ENCODE measurements around the gene RCC1. TPM values are rescaled to one million over a fixed set of nuclear protein-coding genes. Genes with fewer than 3 reads are reported as not detected.
A peak's percentile ranks its signal among the peaks of the same experiment; 100 is the strongest.
"Not testable (repeated sequence)": the region's sequence is repeated elsewhere in the genome, so short reads cannot be mapped to it uniquely, and the experiment has no call there.

RCC1 gene
- total and polyA plus RNA-seq, 4 donors: 22.9 to 34.3 (median 28.8) TPM

- no peaks in the 10 kb centered on the region for H3K9me3 ChIP-seq (ENCODE audit: control insufficient read depth in 4 of 4, insufficient read depth in 3 of 4, low read length in 3 of 4)
- no peaks in the 10 kb centered on the region for H3K27me3 ChIP-seq (ENCODE audit: control insufficient read depth in 3 of 3, insufficient read depth in 3 of 3, low read length in 2 of 3)
- peaks cover 0 to 18% (median 10%) of the 10 kb centered on the region in 5 donors for H3K4me1 ChIP-seq (ENCODE audit: control insufficient read depth in 5 of 5, insufficient read depth in 5 of 5, low read length in 5 of 5)
- ATAC-seq (ENCODE audit: insufficient read depth, low FRiP score): no peak
- no peak overlapping the region for H3K9ac ChIP-seq (ENCODE audit: insufficient read depth in 1 of 2, low read length in 2 of 2)
- no peak overlapping the region for H3K4me3 ChIP-seq
- no peak for DNase-seq
- no peak overlapping the region for H3K27ac ChIP-seq (ENCODE audit: low read depth in 1 of 2, low read length in 1 of 2)
- 85 to 91% methylated on average over 5 to 6 of the region's 6 CpGs for WGBS, 2 donors
- TF ChIP-seq, protein P1, sequence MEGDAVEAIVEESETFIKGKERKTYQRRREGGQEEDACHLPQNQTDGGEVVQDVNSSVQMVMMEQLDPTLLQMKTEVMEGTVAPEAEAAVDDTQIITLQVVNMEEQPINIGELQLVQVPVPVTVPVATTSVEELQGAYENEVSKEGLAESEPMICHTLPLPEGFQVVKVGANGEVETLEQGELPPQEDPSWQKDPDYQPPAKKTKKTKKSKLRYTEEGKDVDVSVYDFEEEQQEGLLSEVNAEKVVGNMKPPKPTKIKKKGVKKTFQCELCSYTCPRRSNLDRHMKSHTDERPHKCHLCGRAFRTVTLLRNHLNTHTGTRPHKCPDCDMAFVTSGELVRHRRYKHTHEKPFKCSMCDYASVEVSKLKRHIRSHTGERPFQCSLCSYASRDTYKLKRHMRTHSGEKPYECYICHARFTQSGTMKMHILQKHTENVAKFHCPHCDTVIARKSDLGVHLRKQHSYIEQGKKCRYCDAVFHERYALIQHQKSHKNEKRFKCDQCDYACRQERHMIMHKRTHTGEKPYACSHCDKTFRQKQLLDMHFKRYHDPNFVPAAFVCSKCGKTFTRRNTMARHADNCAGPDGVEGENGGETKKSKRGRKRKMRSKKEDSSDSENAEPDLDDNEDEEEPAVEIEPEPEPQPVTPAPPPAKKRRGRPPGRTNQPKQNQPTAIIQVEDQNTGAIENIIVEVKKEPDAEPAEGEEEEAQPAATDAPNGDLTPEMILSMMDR (IDR thresholded peaks at IDR 0.05; ENCODE audit: control extremely low read depth, extremely low read depth): no peak
- H3K36me3 ChIP-seq (ENCODE audit: control insufficient read depth in 4 of 4, insufficient read depth in 4 of 4, low read length in 4 of 4): peaks cover 0 to 3% (median 1%) of the 10 kb centered on the region in 4 donors
Measured at GRCh38 chr1:28521502-28522164, 15.8 kb downstream of the RCC1 start.

GRCh38 chr1:28522537-28522936 is 16.7 kb downstream of the RCC1 start:
- H3K9ac ChIP-seq (ENCODE audit: insufficient read depth in 1 of 2, low read length in 2 of 2): not testable (repeated sequence)
- 94 to 98% methylated on average over 9 of the region's 9 CpGs for WGBS, 2 donors

DNA sequence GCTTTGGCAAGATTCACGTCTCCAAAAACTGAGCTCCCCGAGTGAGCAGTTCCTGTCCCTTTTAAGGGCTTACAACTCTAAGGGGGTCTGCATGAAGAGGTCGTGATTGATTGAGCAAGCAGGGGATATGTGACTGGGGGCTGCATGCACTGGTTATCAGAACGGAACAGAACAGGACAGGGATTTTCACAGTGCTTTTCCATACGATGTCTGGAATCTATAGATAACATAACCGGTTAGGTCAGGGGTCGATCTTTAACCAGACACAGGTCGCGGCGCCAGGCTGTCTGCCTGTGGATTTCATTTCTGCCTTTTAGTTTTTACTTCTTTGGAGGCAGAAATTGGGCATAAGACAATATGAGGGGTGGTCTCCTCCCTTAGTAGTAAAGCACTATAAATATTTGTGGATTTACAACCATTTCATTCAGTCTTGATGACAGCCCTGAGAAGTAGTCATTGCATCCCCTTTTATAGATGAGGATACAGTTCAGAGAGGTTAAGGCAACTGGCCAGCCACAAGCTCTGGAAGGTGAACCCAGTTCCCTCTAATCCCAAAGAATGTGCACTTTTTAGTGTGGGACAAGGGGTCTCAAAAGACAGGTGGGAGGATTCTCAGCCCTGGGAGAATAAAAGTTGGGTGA is 19.3 kb downstream of the RCC1 start:
- not testable (repeated sequence) for H3K27ac ChIP-seq (ENCODE audit: low read depth in 1 of 2, low read length in 1 of 2); H3K9me3 ChIP-seq (ENCODE audit: control insufficient read depth in 4 of 4, insufficient read depth in 3 of 4, low read length in 3 of 4); H3K9ac ChIP-seq (ENCODE audit: insufficient read depth in 1 of 2, low read length in 2 of 2); DNase-seq; H3K36me3 ChIP-seq (ENCODE audit: control insufficient read depth in 4 of 4, insufficient read depth in 4 of 4, low read length in 4 of 4); H3K4me1 ChIP-seq (ENCODE audit: control insufficient read depth in 5 of 5, insufficient read depth in 5 of 5, low read length in 5 of 5); H3K27me3 ChIP-seq (ENCODE audit: control insufficient read depth in 3 of 3, insufficient read depth in 3 of 3, low read length in 2 of 3); H3K4me3 ChIP-seq; ATAC-seq (ENCODE audit: insufficient read depth, low FRiP score)
- 82 to 88% methylated on average over 10 of the region's 10 CpGs for WGBS, 2 donors

More at GRCh38 chr1:28522537-28522936, 16.7 kb downstream of the RCC1 start:
- H3K4me3 ChIP-seq; H3K36me3 ChIP-seq (ENCODE audit: control insufficient read depth in 4 of 4, insufficient read depth in 4 of 4, low read length in 4 of 4); H3K9me3 ChIP-seq (ENCODE audit: control insufficient read depth in 4 of 4, insufficient read depth in 3 of 4, low read length in 3 of 4); H3K27ac ChIP-seq (ENCODE audit: low read depth in 1 of 2, low read length in 1 of 2); DNase-seq; ATAC-seq (ENCODE audit: insufficient read depth, low FRiP score); H3K27me3 ChIP-seq (ENCODE audit: control insufficient read depth in 3 of 3, insufficient read depth in 3 of 3, low read length in 2 of 3): not testable (repeated sequence)
- H3K4me1 ChIP-seq (ENCODE audit: control insufficient read depth in 5 of 5, insufficient read depth in 5 of 5, low read length in 5 of 5): peaks cover 0 to 15% (median 9%) of the 10 kb centered on the region in 5 donors

GRCh38 chr1:28526886-28527285 is 21.0 kb downstream of the RCC1 start:
- WGBS, 2 donors: 74 to 88% methylated on average over 9 of the region's 9 CpGs
- no peaks in the 10 kb centered on the region for H3K27me3 ChIP-seq (ENCODE audit: control insufficient read depth in 3 of 3, insufficient read depth in 3 of 3, low read length in 2 of 3)
- H3K4me1 ChIP-seq (ENCODE audit: control insufficient read depth in 5 of 5, insufficient read depth in 5 of 5, low read length in 5 of 5): peaks cover 0 to 5% (median 0%) of the 10 kb centered on the region in 5 donors
- H3K4me3 ChIP-seq: no peak overlapping the region
- ATAC-seq (ENCODE audit: insufficient read depth, low FRiP score) (peak; percentile 37), DNase-seq (no peak)
- TF ChIP-seq, protein P1 (IDR thresholded peaks at IDR 0.05; ENCODE audit: control extremely low read depth, extremely low read depth): no peak
- H3K9me3 ChIP-seq (ENCODE audit: control insufficient read depth in 4 of 4, insufficient read depth in 3 of 4, low read length in 3 of 4): no peaks in the 10 kb centered on the region
- H3K27ac ChIP-seq (ENCODE audit: low read depth in 1 of 2, low read length in 1 of 2): peak overlapping the region in 1 of 2 donors; percentile 70
- peaks cover 0 to 12% (median 3%) of the 10 kb centered on the region in 4 donors for H3K36me3 ChIP-seq (ENCODE audit: control insufficient read depth in 4 of 4, insufficient read depth in 4 of 4, low read length in 4 of 4)
- H3K9ac ChIP-seq (ENCODE audit: insufficient read depth in 1 of 2, low read length in 2 of 2): no peak overlapping the region
